H9 (cell line): ENCODE data around the gene DNTT. TPM values are rescaled to one million over a fixed set of nuclear protein-coding genes. Genes with fewer than 3 reads are reported as not detected.

Source experiments
- DNase-seq: peaks from one replicate; pipeline ENCODE4 v3.0.0-alpha.2; 2017
- H2AFZ ChIP-seq: one replicate; pipeline ENCODE4 v1.6.1; 2013; ENCODE audit warnings: mild to moderate bottlenecking, low read length, control low read depth, moderate library complexity
- H2AK5ac ChIP-seq: 2 replicates; pipeline ENCODE4 v1.6.1; 2013; ENCODE audit warnings: low read length, control low read depth, mixed read lengths; ENCODE audit not compliant: insufficient read length
- H2BK120ac ChIP-seq: one replicate; pipeline ENCODE4 v1.6.1; 2013; ENCODE audit warnings: low read depth, mild to moderate bottlenecking, low read length, control low read depth, inconsistent platforms; ENCODE audit not compliant: poor library complexity, severe bottlenecking
- H2BK12ac ChIP-seq: 2 replicates; pipeline ENCODE4 v1.6.1; 2013; ENCODE audit warnings: low read length, control low read depth, mixed read lengths, low read depth; ENCODE audit not compliant: insufficient read length
- H2BK15ac ChIP-seq: 2 replicates; pipeline ENCODE4 v1.6.1; 2013; ENCODE audit warnings: low read depth, low read length, control low read depth
- H2BK20ac ChIP-seq: one replicate; pipeline ENCODE4 v1.6.1; 2013; ENCODE audit warnings: low read depth, mild to moderate bottlenecking, low read length, control low read depth, inconsistent platforms; ENCODE audit not compliant: poor library complexity, severe bottlenecking
- H2BK5ac ChIP-seq: 2 replicates; pipeline ENCODE4 v1.6.1; 2013; ENCODE audit warnings: low read length, control low read depth, mixed read lengths; ENCODE audit not compliant: insufficient read length
- H3K14ac ChIP-seq: 2 replicates; pipeline ENCODE4 v1.6.1; 2013; ENCODE audit warnings: low read length, control low read depth; ENCODE audit not compliant: insufficient read depth
- H3K18ac ChIP-seq: 2 replicates; pipeline ENCODE4 v1.6.1; 2013; ENCODE audit warnings: low read depth, mild to moderate bottlenecking, mixed read lengths, low read length, control low read depth; ENCODE audit not compliant: insufficient read length
- H3K23ac ChIP-seq: 2 replicates; pipeline ENCODE4 v1.6.1; 2013; ENCODE audit warnings: low read length, control low read depth, mixed read lengths, low read depth; ENCODE audit not compliant: insufficient read length
- H3K23me2 ChIP-seq: 2 replicates; pipeline ENCODE4 v1.6.1; 2013; ENCODE audit warnings: low read depth, mild to moderate bottlenecking, mixed read lengths, low read length, control low read depth; ENCODE audit not compliant: insufficient read length, poor library complexity, severe bottlenecking
- H3K27ac ChIP-seq: 2 replicates; pipeline ENCODE4 v1.5.1; 2013; ENCODE audit warnings: low read length, control low read depth, mixed read lengths, low read depth; ENCODE audit not compliant: insufficient read length
- H3K27me3 ChIP-seq: 2 replicates; pipeline ENCODE4 v1.6.1; 2013; ENCODE audit warnings: low read length, control low read depth, inconsistent platforms; ENCODE audit not compliant: insufficient read depth
- H3K4ac ChIP-seq: 2 replicates; pipeline ENCODE4 v1.6.1; 2013; ENCODE audit warnings: low read depth, mild to moderate bottlenecking, control low read depth, inconsistent platforms, low read length, moderate library complexity
- H3K4me1 ChIP-seq: 2 replicates; pipeline ENCODE4 v1.6.1; 2013; ENCODE audit warnings: low read length, control low read depth, inconsistent platforms; ENCODE audit not compliant: insufficient read depth
- H3K4me2 ChIP-seq: 2 replicates; pipeline ENCODE4 v1.6.1; 2013; ENCODE audit warnings: low read length, control low read depth, mixed read lengths; ENCODE audit not compliant: insufficient read length, insufficient read depth
- H3K56ac ChIP-seq: 2 replicates; pipeline ENCODE4 v1.6.1; 2013; ENCODE audit warnings: low read depth, mild to moderate bottlenecking, mixed read lengths, low read length, control low read depth; ENCODE audit not compliant: insufficient read length
- H3K79me1 ChIP-seq: 2 replicates; pipeline ENCODE4 v1.6.1; 2013; ENCODE audit warnings: low read depth, mild to moderate bottlenecking, moderate library complexity, low read length, control low read depth, inconsistent platforms; ENCODE audit not compliant: insufficient read depth, poor library complexity, severe bottlenecking
- H3K79me2 ChIP-seq: 2 replicates; pipeline ENCODE4 v1.6.1; 2013; ENCODE audit warnings: low read length, control low read depth, inconsistent platforms; ENCODE audit not compliant: insufficient read depth
- H3K9ac ChIP-seq: 2 replicates; pipeline ENCODE4 v1.6.1; 2013; ENCODE audit warnings: low read length, control low read depth, mixed read lengths; ENCODE audit not compliant: insufficient read length; ENCODE audit errors: extremely low read depth
- H3K9me3 ChIP-seq: one replicate; pipeline ENCODE4 v1.6.1; 2013; ENCODE audit warnings: low read depth, low read length, inconsistent platforms; ENCODE audit not compliant: control insufficient read depth
- H3T11ph ChIP-seq: one replicate; pipeline ENCODE4 v1.6.1; 2013; ENCODE audit warnings: mild to moderate bottlenecking, low read length, control low read depth, inconsistent platforms
- H4K20me1 ChIP-seq: one replicate; pipeline ENCODE4 v1.6.1; 2013; ENCODE audit not compliant: control insufficient read depth, insufficient read length, insufficient read depth
- H4K5ac ChIP-seq: 2 replicates; pipeline ENCODE4 v1.6.1; 2013; ENCODE audit warnings: low read depth, mild to moderate bottlenecking, mixed read lengths, low read length, control low read depth; ENCODE audit not compliant: insufficient read length
- H4K8ac ChIP-seq: replicated peaks from 2 replicates; pipeline ENCODE4 v1.6.1; 2013; ENCODE audit warnings: low read length, control low read depth, mixed read lengths, low read depth; ENCODE audit not compliant: insufficient read length
- H4K91ac ChIP-seq: 2 replicates; pipeline ENCODE4 v1.6.1; 2013; ENCODE audit warnings: low read depth, mild to moderate bottlenecking, moderate library complexity, mixed read lengths, low read length, control low read depth; ENCODE audit not compliant: insufficient read length
- H3K27ac Mint-ChIP-seq, 3 experiments: 2 replicates in 2 of 3; 3 replicates in 1 of 3; pipeline ENCODE4 v1.8.0; 2020 to 2021; ENCODE audit warnings: mixed read lengths in 3 of 3, mild to moderate bottlenecking in 1 of 3, moderate library complexity in 1 of 3
- H3K27me3 Mint-ChIP-seq: 2 replicates; pipeline ENCODE4 v1.8.0; 2021; ENCODE audit warnings: low read depth, mild to moderate bottlenecking, moderate library complexity, mixed read lengths
- H3K36me3 Mint-ChIP-seq, 3 experiments: 2 replicates in 2 of 3; 3 replicates in 1 of 3; pipeline ENCODE4 v1.8.0; 2020 to 2021; ENCODE audit warnings: low read depth in 3 of 3, mixed read lengths in 3 of 3; ENCODE audit not compliant: insufficient read depth in 1 of 3
- H3K4me1 Mint-ChIP-seq, 2 experiments: 2 replicates each; pipeline ENCODE4 v1.8.0; 2020; ENCODE audit warnings: mixed read lengths in 2 of 2
- H3K4me3 Mint-ChIP-seq, 2 experiments: 2 replicates in 1 of 2; 3 replicates in 1 of 2; pipeline ENCODE4 v1.8.0; 2020 to 2021; ENCODE audit warnings: mild to moderate bottlenecking in 2 of 2, mixed read lengths in 2 of 2, moderate library complexity in 1 of 2
- H3K9me3 Mint-ChIP-seq, 2 experiments: 2 replicates in 1 of 2; 3 replicates in 1 of 2; pipeline ENCODE4 v1.8.0; 2020; ENCODE audit warnings: mild to moderate bottlenecking in 2 of 2, mixed read lengths in 2 of 2, moderate library complexity in 1 of 2
- CTCF ChIP-seq: fragments of 200-600 bp; sonication (generic); conservative IDR thresholded peaks from 3 replicates; pipeline ENCODE4 v1.8.0; 2021; ENCODE audit warnings: antibody characterized with exemption, mild to moderate bottlenecking
- WGBS: extraction: QIAGEN DNeasy Blood & Tissue Kit; methylation state at CpG from one replicate; pipeline ENCODE4 v1.1.7; 2013; ENCODE audit warnings: missing lambda C conversion rate, low lambda C conversion rate, mixed read lengths; ENCODE audit not compliant: insufficient read length; ENCODE audit errors: extremely low coverage; 5-methylcytosine and 5-hydroxymethylcytosine counted together
- total RNA-seq: library from RNA; stranded (reverse); gene quantifications from 2 replicates; pipeline ENCODE4 v1.2.1, GENCODE V29; 2021

The DNTT gene
- total RNA-seq, 1 experiment from 2014 or later: not detected

- Histone ChIP-seq H3K27me3 (no peaks in the 10 kb centered on the region), H4K5ac (no peak overlapping the region)
- H3K27ac Mint-ChIP-seq: no peak overlapping the region
Measured at GRCh38 chr10:96327462-96327861, 23.2 kb downstream of the DNTT start.

More at GRCh38 chr10:96327462-96327861, 23.2 kb downstream of the DNTT start:
- H4K91ac ChIP-seq: no peak overlapping the region
- H3K14ac ChIP-seq: no peak overlapping the region
- no peaks in the 10 kb centered on the region for H4K20me1 ChIP-seq
- no peak overlapping the region for H4K8ac ChIP-seq
- H2BK5ac ChIP-seq: no peak overlapping the region
- TF ChIP-seq CTCF: no peak
- WGBS: no CpG with 5 or more reads among the region's 7 CpGs
- no peak overlapping the region for H3K56ac ChIP-seq
- H3K9me3 ChIP-seq: no peaks in the 10 kb centered on the region
- no peaks in the 10 kb centered on the region for H3K79me1 ChIP-seq
- no peaks in the 10 kb centered on the region for H3K79me2 ChIP-seq
- H3K4me1 Mint-ChIP-seq: peaks cover 0 to 2% of the 10 kb centered on the region in 2 experiments; a peak in 1 of 4 replicates
- no peaks in the 10 kb centered on the region for H3K23me2 ChIP-seq
- H3K4ac ChIP-seq: no peak overlapping the region
- no peak overlapping the region for H2BK20ac ChIP-seq
- H2AFZ ChIP-seq: no peak overlapping the region
- no peak overlapping the region for H2AK5ac ChIP-seq
- H3T11ph ChIP-seq: no peak overlapping the region
- H3K18ac ChIP-seq: no peak overlapping the region
- H3K27ac ChIP-seq: no peak overlapping the region
- H3K9ac ChIP-seq: no peak overlapping the region
- H2BK120ac ChIP-seq: no peak overlapping the region
- H3K4me1 ChIP-seq: no peaks in the 10 kb centered on the region
- no peak overlapping the region for H3K4me2 ChIP-seq
- H3K27me3 Mint-ChIP-seq: no peaks in the 10 kb centered on the region; the same call in none of the 2 replicates
- no peaks in the 10 kb centered on the region for H3K36me3 Mint-ChIP-seq
- no peak overlapping the region; the same call in 1 of the 2 replicates for H2BK15ac ChIP-seq
- H3K23ac ChIP-seq: no peak overlapping the region
- DNase-seq: no peak
- no peaks in the 10 kb centered on the region for H3K9me3 Mint-ChIP-seq
- H2BK12ac ChIP-seq: no peak overlapping the region
- no peak overlapping the region for H3K4me3 Mint-ChIP-seq
